ENCODE results near the gene MAPT.

DNA sequence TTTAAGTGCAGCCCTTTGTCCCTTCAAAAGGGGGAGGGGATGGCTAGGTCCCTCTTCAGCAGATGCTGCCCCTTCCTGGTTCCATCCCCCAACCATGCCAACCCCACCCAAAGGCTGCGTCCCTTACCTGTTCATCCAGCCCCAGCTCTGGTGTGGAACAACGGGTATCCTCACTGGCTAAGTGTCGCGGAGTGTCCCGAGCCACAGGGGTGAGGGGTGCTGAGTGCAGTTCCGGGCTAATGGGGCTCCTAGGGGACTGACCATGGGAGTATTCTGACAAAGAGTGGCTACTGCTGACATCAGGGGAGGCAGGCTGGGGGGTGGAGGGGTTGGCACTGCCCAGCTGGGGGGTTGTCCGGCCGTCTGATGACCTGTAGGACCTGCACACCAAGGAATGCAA, 137.6 kb downstream of the MAPT start:
- TF ChIP-seq, protein P1, sequence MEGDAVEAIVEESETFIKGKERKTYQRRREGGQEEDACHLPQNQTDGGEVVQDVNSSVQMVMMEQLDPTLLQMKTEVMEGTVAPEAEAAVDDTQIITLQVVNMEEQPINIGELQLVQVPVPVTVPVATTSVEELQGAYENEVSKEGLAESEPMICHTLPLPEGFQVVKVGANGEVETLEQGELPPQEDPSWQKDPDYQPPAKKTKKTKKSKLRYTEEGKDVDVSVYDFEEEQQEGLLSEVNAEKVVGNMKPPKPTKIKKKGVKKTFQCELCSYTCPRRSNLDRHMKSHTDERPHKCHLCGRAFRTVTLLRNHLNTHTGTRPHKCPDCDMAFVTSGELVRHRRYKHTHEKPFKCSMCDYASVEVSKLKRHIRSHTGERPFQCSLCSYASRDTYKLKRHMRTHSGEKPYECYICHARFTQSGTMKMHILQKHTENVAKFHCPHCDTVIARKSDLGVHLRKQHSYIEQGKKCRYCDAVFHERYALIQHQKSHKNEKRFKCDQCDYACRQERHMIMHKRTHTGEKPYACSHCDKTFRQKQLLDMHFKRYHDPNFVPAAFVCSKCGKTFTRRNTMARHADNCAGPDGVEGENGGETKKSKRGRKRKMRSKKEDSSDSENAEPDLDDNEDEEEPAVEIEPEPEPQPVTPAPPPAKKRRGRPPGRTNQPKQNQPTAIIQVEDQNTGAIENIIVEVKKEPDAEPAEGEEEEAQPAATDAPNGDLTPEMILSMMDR (IDR thresholded peaks at IDR 0.05) = no peak
- no peak for TF ChIP-seq POLR2A (IDR thresholded peaks at IDR 0.05)

Data from testis (tissue), 2 donors.